ENCODE data around the gene ARHGAP10.

ARHGAP10 gene

GRCh38 chr4:148109216-148109615 is 377.3 kb downstream of the ARHGAP10 start:
- no peak for DNase-seq

- DNase-seq: no peak
Measured at GRCh38 chr4:148110169-148110568, 378.3 kb downstream of the ARHGAP10 start.

- no peak for DNase-seq
Measured at GRCh38 chr4:148112231-148112982, 380.5 kb downstream of the ARHGAP10 start.

- no peak for DNase-seq
Measured at GRCh38 chr4:148114436-148114835, 382.5 kb downstream of the ARHGAP10 start.

GRCh38 chr4:148116264-148116663 is 384.4 kb downstream of the ARHGAP10 start:
- no peak for DNase-seq

- no peak for DNase-seq
Measured at GRCh38 chr4:148116969-148117368, 385.1 kb downstream of the ARHGAP10 start.

GRCh38 chr4:148118179-148118578 is 386.3 kb downstream of the ARHGAP10 start:
- no peak for DNase-seq

GRCh38 chr4:148118633-148119032 is 386.7 kb downstream of the ARHGAP10 start:
- DNase-seq: no peak

- no peak for DNase-seq
Measured at GRCh38 chr4:148120216-148120615, 388.3 kb downstream of the ARHGAP10 start.

Measured in stimulated activated CD4-positive, alpha-beta T cell treated with anti-CD3 and anti-CD28 coated beads, Interleukin-2, amount 100 ng/mL, for 48 hours (primary cell).